Gastroesophageal sphincter (tissue), 3 donors: ENCODE data around the gene SESTD1.

ENCODE experiments used
- CTCF ChIP-seq, 4 experiments: fragments of 200-600 bp in 2 of 4; fragments of 450-650 bp in 2 of 4; sonication (generic) in 1 of 4; IDR thresholded peaks; one replicate each; pipeline ENCODE4 v1.5.1; 2017 to 2019; ENCODE audit warnings: antibody characterized with exemption in 4 of 4, mild to moderate bottlenecking in 2 of 4, moderate library complexity in 2 of 4
- POLR2A ChIP-seq, 2 donors: fragments of 450-650 bp; IDR thresholded peaks; one replicate each; pipeline ENCODE4 v1.6.1; 2017; ENCODE audit warnings: antibody characterized with exemption in 2 of 2, mild to moderate bottlenecking in 2 of 2, moderate library complexity in 1 of 2
- POLR2AphosphoS5 ChIP-seq: sonication (generic); formaldehyde crosslinking; IDR thresholded peaks from one replicate; pipeline ENCODE4 v1.6.1; 2017; ENCODE audit warnings: antibody characterized with exemption

DNA sequence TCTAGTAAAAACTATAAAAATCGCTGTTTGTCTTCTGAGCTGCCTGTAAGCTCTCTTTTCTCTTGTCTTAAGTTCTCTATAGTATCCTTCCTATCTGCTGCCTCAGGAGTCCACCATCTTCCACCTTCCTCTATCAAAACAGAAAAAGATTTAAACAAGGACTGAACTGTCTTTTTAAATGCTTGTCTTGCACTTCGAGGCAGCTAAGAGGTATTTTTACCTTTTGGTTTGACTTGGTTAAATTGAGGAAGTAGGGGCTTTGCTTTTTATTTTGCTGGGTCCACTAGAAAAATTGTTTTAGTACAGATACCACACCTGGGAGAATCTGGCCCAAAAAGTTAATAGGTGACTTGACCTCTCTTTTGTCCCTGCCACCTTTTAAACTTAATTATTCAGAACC, 12.2 kb downstream of the SESTD1 start:
- TF ChIP-seq CTCF (IDR thresholded peaks at IDR 0.05) (no peak), POLR2AphosphoS5 (no peak), POLR2A (IDR thresholded peaks at IDR 0.05) (no peak)
